OCI-LY3 (cell line): Measurements from ENCODE around the gene XXYLT1.

Experiments used
- EZH2phosphoT487 ChIP-seq: fragments of 200-600 bp; shearing (Covaris generic); IDR thresholded peaks from 2 replicates; pipeline ENCODE4 v1.6.1; 2018; ENCODE audit warnings: antibody characterized with exemption, mixed run types, low read depth
- TF ChIP-seq, protein P1 (sequence below): fragments of 200-600, 300-600 bp; sonication (generic); IDR thresholded peaks from 2 replicates; pipeline ENCODE4 v1.5.1; 2014; ENCODE audit warnings: antibody characterized with exemption, low read length, low read depth

DNA sequence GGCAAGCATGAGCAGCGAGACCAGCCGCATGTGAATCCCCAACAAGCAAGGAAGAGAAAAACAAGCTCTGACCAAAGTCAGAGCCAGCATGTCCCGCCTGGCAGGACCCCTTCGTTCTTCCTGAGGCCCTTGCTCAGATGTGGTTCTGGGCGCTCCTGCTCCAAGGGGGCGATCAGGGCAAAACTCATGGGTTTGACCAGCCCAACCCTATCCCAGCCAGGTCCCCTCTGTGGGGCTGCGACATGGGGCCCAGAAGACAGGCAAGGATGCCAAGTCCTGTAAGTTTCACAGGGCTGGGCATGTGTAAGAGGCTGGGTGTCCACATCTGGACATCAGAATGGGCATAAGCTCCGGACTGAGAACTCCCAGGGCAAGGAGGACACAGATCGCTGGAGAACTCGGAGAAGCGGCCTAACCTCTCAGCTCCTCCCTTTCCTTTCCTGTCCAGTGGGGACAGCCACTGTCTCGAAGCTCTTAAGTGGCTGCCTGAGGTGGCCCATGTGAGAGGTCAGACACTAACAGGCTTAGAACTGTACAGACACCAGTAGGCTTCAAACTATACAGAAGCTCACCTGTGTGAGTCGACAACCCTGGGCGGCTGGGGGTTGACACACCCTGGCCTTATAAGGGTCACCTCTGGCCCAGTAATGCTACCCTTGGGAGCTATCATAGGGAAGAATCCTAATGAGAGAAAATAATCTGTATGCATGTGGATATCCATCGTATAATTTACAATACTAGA is 48.9 kb downstream of the XXYLT1 start:
- TF ChIP-seq, protein P1, sequence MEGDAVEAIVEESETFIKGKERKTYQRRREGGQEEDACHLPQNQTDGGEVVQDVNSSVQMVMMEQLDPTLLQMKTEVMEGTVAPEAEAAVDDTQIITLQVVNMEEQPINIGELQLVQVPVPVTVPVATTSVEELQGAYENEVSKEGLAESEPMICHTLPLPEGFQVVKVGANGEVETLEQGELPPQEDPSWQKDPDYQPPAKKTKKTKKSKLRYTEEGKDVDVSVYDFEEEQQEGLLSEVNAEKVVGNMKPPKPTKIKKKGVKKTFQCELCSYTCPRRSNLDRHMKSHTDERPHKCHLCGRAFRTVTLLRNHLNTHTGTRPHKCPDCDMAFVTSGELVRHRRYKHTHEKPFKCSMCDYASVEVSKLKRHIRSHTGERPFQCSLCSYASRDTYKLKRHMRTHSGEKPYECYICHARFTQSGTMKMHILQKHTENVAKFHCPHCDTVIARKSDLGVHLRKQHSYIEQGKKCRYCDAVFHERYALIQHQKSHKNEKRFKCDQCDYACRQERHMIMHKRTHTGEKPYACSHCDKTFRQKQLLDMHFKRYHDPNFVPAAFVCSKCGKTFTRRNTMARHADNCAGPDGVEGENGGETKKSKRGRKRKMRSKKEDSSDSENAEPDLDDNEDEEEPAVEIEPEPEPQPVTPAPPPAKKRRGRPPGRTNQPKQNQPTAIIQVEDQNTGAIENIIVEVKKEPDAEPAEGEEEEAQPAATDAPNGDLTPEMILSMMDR, result no peak
- TF ChIP-seq EZH2phosphoT487, result no peak
